Duodenal mucosa (tissue), 2 donors: Measurements from ENCODE around the gene SCN1B.
A peak's percentile ranks its signal among the peaks of the same experiment; 100 is the strongest.

Experiments used
- H3K27ac ChIP-seq: one replicate; pipeline ENCODE4 v1.7.0; 2013; ENCODE audit warnings: low read depth, low read length
- H3K27me3 ChIP-seq, 2 donors: one replicate each; pipeline ENCODE4 v1.7.0; 2013; ENCODE audit warnings: low read length in 2 of 2, control low read depth in 1 of 2; ENCODE audit not compliant: insufficient read depth in 2 of 2, control insufficient read depth in 1 of 2
- H3K36me3 ChIP-seq, 2 donors: one replicate each; pipeline ENCODE4 v1.7.0; 2013; ENCODE audit warnings: low read length in 2 of 2, control low read depth in 1 of 2; ENCODE audit not compliant: insufficient read depth in 2 of 2, control insufficient read depth in 1 of 2
- H3K4me1 ChIP-seq, 2 donors: one replicate each; pipeline ENCODE4 v1.7.0; 2013; ENCODE audit warnings: low read length in 2 of 2, control low read depth in 1 of 2; ENCODE audit not compliant: insufficient read depth in 2 of 2, control insufficient read depth in 1 of 2
- H3K4me3 ChIP-seq, 2 donors: one replicate each; pipeline ENCODE4 v1.7.0; 2013; ENCODE audit warnings: low read length in 2 of 2, low read depth in 1 of 2
- H3K9ac ChIP-seq, 2 donors: one replicate each; pipeline ENCODE4 v1.7.0; 2013; ENCODE audit warnings: low read length in 2 of 2, low read depth in 1 of 2
- H3K9me3 ChIP-seq, 2 donors: one replicate each; pipeline ENCODE4 v1.7.0; 2013; ENCODE audit warnings: low read length in 2 of 2, control low read depth in 1 of 2; ENCODE audit not compliant: control insufficient read depth in 1 of 2

The SCN1B gene

GRCh38 chr19:35030257-35031071 lies at the start of gene SCN1B:
Gene SCN1B (plus strand): TSS chr19:35030470. CDS start chr19:35030821, 351 bp downstream.
- H3K9ac ChIP-seq: no peak within 1 kb of the TSS

GRCh38 chr19:34982275-34982674 lies 48.0 kb upstream of the SCN1B start:
- Histone ChIP-seq H3K27ac (no peak overlapping the region), H3K9ac (no peak overlapping the region), H3K9me3 (peaks cover 0 to under 1% of the 10 kb centered on the region in 2 donors), H3K36me3 (no peaks in the 10 kb centered on the region), H3K4me3 (no peak overlapping the region), H3K27me3 (no peaks in the 10 kb centered on the region), H3K4me1 (peaks cover 7 to 15% of the 10 kb centered on the region in 2 donors)

More at GRCh38 chr19:35030257-35031071, at the start of gene SCN1B:
- H3K27me3 ChIP-seq: peaks cover 7 to 13% of the 10 kb centered on the region in 2 donors
- peak within 1 kb of the TSS; percentile 36 to 43 for H3K4me3 ChIP-seq
- peaks cover 4 to 23% of the 10 kb centered on the region in 2 donors for H3K36me3 ChIP-seq
- H3K27ac ChIP-seq: no peak within 1 kb of the TSS
- peaks cover 3 to 5% of the 10 kb centered on the region in 2 donors for H3K4me1 ChIP-seq
- no peaks in the 10 kb centered on the region for H3K9me3 ChIP-seq

GRCh38 chr19:34983786-34984185 lies 46.5 kb upstream of the SCN1B start:
- Histone ChIP-seq H3K9me3 (no peaks in the 10 kb centered on the region), H3K4me1 (peaks cover 7 to 15% of the 10 kb centered on the region in 2 donors), H3K27me3 (no peaks in the 10 kb centered on the region), H3K36me3 (no peaks in the 10 kb centered on the region), H3K9ac (no peak overlapping the region), H3K4me3 (no peak overlapping the region), H3K27ac (no peak overlapping the region)

GRCh38 chr19:34984287-34984686 lies 46.0 kb upstream of the SCN1B start:
- Histone ChIP-seq H3K4me3 (no peak overlapping the region), H3K27ac (no peak overlapping the region), H3K9ac (no peak overlapping the region), H3K27me3 (no peaks in the 10 kb centered on the region), H3K9me3 (no peaks in the 10 kb centered on the region), H3K4me1 (peaks cover 7 to 12% of the 10 kb centered on the region in 2 donors), H3K36me3 (no peaks in the 10 kb centered on the region)

GRCh38 chr19:34985249-34986022 lies 44.8 kb upstream of the SCN1B start:
- Histone ChIP-seq H3K9ac (no peak overlapping the region), H3K4me1 (peaks cover 7 to 8% of the 10 kb centered on the region in 2 donors), H3K9me3 (no peaks in the 10 kb centered on the region), H3K27ac (no peak overlapping the region), H3K4me3 (no peak overlapping the region), H3K27me3 (no peaks in the 10 kb centered on the region), H3K36me3 (no peaks in the 10 kb centered on the region)

GRCh38 chr19:34988119-34988518 lies 42.2 kb upstream of the SCN1B start:
- Histone ChIP-seq H3K27me3 (no peaks in the 10 kb centered on the region), H3K4me3 (no peak overlapping the region), H3K36me3 (no peaks in the 10 kb centered on the region), H3K9ac (no peak overlapping the region), H3K4me1 (peaks cover 7 to 8% of the 10 kb centered on the region in 2 donors), H3K9me3 (no peaks in the 10 kb centered on the region), H3K27ac (no peak overlapping the region)

- H3K4me3 ChIP-seq: no peak overlapping the region
- H3K27me3 ChIP-seq: no peaks in the 10 kb centered on the region
- no peaks in the 10 kb centered on the region for H3K36me3 ChIP-seq
- no peak overlapping the region for H3K9ac ChIP-seq
- H3K4me1 ChIP-seq: peaks cover 11 to 12% of the 10 kb centered on the region in 2 donors
- H3K27ac ChIP-seq: no peak overlapping the region
- no peaks in the 10 kb centered on the region for H3K9me3 ChIP-seq
These were observed 41.0 kb upstream of the SCN1B start for GRCh38 chr19:34989298-34989697.

- Histone ChIP-seq H3K4me1 (peaks cover 16 to 20% of the 10 kb centered on the region in 2 donors), H3K36me3 (no peaks in the 10 kb centered on the region), H3K27me3 (no peaks in the 10 kb centered on the region), H3K9ac (no peak overlapping the region), H3K27ac (no peak overlapping the region), H3K9me3 (no peaks in the 10 kb centered on the region), H3K4me3 (no peak overlapping the region)
These were observed 39.6 kb upstream of the SCN1B start for GRCh38 chr19:34990578-34991192.

GRCh38 chr19:34991542-34992333 lies 38.5 kb upstream of the SCN1B start:
- H3K27ac ChIP-seq: no peak overlapping the region
- peaks cover 14 to 26% of the 10 kb centered on the region in 2 donors for H3K4me1 ChIP-seq
- H3K27me3 ChIP-seq: no peaks in the 10 kb centered on the region
- no peaks in the 10 kb centered on the region for H3K9me3 ChIP-seq
- H3K4me3 ChIP-seq: no peak overlapping the region
- H3K9ac ChIP-seq: no peak overlapping the region
- H3K36me3 ChIP-seq: no peaks in the 10 kb centered on the region
